K562 (cell line): ENCODE results near the gene MOSPD3. TPM values are rescaled to one million over a fixed set of nuclear protein-coding genes. Genes with fewer than 3 reads are reported as not detected.

ENCODE experiments used
- KAT2B ChIP-seq: IDR thresholded peaks from one replicate; pipeline ENCODE4 v1.6.1; 2012; ENCODE audit warnings: low read depth, mild to moderate bottlenecking, control low read depth, inconsistent platforms, low read length, moderate library complexity
- KDM5B ChIP-seq: fragments of 200-600 bp; sonication (generic); IDR thresholded peaks from 2 replicates; pipeline ENCODE4 v1.6.1; 2012; ENCODE audit warnings: low read depth, mild to moderate bottlenecking, moderate library complexity, low read length, control low read depth, inconsistent platforms; ENCODE audit not compliant: insufficient replicate concordance
- NCOA2 ChIP-seq, 2 experiments: fragments of 450-650 bp; IDR thresholded peaks; 2 replicates each; pipeline ENCODE4 v1.6.1; 2018; ENCODE audit warnings: mild to moderate bottlenecking in 2 of 2, moderate library complexity in 1 of 2; ENCODE audit not compliant: partially characterized antibody in 2 of 2
- RBM15 ChIP-seq: fragments of 200-400 bp; formaldehyde crosslinking; IDR thresholded peaks from 2 replicates; pipeline ENCODE4 v1.6.1; 2018; ENCODE audit warnings: mild to moderate bottlenecking, low read length, moderate library complexity; ENCODE audit not compliant: insufficient read depth
- ZNF133 ChIP-seq: fragments of 250-450 bp; sonication (Bioruptor Pico); IDR thresholded peaks from 2 replicates; pipeline ENCODE4 v1.4.0; 2020; ENCODE audit warnings: mild to moderate bottlenecking
- ZNF146 ChIP-seq: IDR thresholded peaks from one replicate; pipeline ENCODE4 v1.6.1; 2018; ENCODE audit warnings: missing compliant biosample characterization; ENCODE audit not compliant: unreplicated experiment
- ZNF263 ChIP-seq: sonication (generic); formaldehyde crosslinking; IDR thresholded peaks from 2 replicates; pipeline ENCODE4 v1.8.0; 2022; ENCODE audit warnings: mild to moderate bottlenecking, missing genetic modification reagents, borderline replicate concordance
- ZNF431 ChIP-seq: sonication (generic); formaldehyde crosslinking; IDR thresholded peaks from 2 replicates; pipeline ENCODE4 v1.8.0; 2022; ENCODE audit warnings: mild to moderate bottlenecking, missing genetic modification reagents
- ZNF589 ChIP-seq: fragments of 200-800 bp; sonication (Bioruptor generic); IDR thresholded peaks from 2 replicates; pipeline ENCODE4 v1.6.1; 2016; ENCODE audit warnings: low read depth, missing genetic modification characterization, missing compliant biosample characterization
- polyA plus RNA-seq, 8 experiments: library from polyadenylated mRNA; depleted of rRNA in 4 of 8; stranded (reverse) in 5 of 8; unstranded in 3 of 8; fragments of >200 nt; fragmentation: Nextera tagmentation in 2 of 8; fragmentation: Illumina TruSeq in 1 of 8; extraction: Ambion mirVana in 2 of 8; extraction: Trizol in 1 of 8; gene quantifications; 2 replicates each; pipeline versions ENCODE4 v1.2.1 to v1.2.3, GENCODE V29; 2011 to 2014; ENCODE audit warnings: inconsistent platforms in 1 of 8, missing spikeins in 1 of 8
- total RNA-seq, 7 experiments: library from RNA; depleted of rRNA in 6 of 7; stranded (reverse); fragments of >200 nt in 6 of 7; fragmentation: Illumina TruSeq in 2 of 7; extraction: Trizol in 2 of 7; gene quantifications; 2 replicates each; pipeline versions ENCODE4 v1.2.1 to v1.2.3, GENCODE V29; 2011 to 2021; ENCODE audit warnings: low replicate concordance in 1 of 7
- TF ChIP-seq, protein P1 (sequence below): sonication (generic); formaldehyde crosslinking; IDR thresholded peaks from 2 replicates; pipeline ENCODE4 v1.8.0; 2022; ENCODE audit warnings: mild to moderate bottlenecking, missing genetic modification reagents
- TF ChIP-seq, protein P2 (sequence below): fragments of 450-650 bp; IDR thresholded peaks from 2 replicates; pipeline ENCODE4 v1.6.1; 2016; ENCODE audit warnings: low read depth
- TF ChIP-seq, protein P3 (sequence below): sonication (generic); formaldehyde crosslinking; IDR thresholded peaks from 2 replicates; pipeline ENCODE4 v1.8.1; 2023; ENCODE audit warnings: mild to moderate bottlenecking, missing genetic modification reagents

Gene MOSPD3
- total and polyA plus RNA-seq, 9 of the 15 experiments (the other 6 are each of a cell fraction or from before 2014, with no cell fraction given) = 1.4 to 32.1 (median 7.3) TPM

DNA sequence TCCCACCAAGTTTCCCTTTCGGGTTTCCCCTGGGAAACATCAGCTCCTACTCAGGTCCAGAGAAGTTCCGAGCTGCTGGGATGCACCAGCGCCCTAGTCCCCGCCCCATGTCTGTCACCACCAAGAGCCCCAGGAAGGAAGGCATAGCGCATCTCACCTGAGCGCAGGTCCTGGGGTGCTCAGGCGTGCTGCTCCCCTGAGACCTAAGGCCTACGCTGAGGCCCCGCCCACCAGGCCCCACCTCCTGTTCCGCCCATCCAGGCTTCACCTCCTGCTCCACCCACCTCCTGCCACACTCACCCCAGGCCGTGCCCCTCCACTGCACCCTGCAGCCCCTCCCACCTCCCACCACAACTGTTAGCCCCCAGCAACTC is 30.2 kb downstream of the MOSPD3 start (continued):
- TF ChIP-seq ZNF133 (no peak), KAT2B (no peak), KDM5B (peak; percentile 6), ZNF589 (no peak), RBM15 (no peak), ZNF146 (CRISPR knock-in tag) (no peak), ZNF431 (CRISPR knock-in tag) (no peak), ZNF263 (CRISPR knock-in tag) (peak; percentile 39; the same call in 1 of the 2 replicates), NCOA2 (IDR thresholded peaks at IDR 0.05; ENCODE audit: partially characterized antibody in 2 of 2) (no peak)
- TF ChIP-seq, protein P1, sequence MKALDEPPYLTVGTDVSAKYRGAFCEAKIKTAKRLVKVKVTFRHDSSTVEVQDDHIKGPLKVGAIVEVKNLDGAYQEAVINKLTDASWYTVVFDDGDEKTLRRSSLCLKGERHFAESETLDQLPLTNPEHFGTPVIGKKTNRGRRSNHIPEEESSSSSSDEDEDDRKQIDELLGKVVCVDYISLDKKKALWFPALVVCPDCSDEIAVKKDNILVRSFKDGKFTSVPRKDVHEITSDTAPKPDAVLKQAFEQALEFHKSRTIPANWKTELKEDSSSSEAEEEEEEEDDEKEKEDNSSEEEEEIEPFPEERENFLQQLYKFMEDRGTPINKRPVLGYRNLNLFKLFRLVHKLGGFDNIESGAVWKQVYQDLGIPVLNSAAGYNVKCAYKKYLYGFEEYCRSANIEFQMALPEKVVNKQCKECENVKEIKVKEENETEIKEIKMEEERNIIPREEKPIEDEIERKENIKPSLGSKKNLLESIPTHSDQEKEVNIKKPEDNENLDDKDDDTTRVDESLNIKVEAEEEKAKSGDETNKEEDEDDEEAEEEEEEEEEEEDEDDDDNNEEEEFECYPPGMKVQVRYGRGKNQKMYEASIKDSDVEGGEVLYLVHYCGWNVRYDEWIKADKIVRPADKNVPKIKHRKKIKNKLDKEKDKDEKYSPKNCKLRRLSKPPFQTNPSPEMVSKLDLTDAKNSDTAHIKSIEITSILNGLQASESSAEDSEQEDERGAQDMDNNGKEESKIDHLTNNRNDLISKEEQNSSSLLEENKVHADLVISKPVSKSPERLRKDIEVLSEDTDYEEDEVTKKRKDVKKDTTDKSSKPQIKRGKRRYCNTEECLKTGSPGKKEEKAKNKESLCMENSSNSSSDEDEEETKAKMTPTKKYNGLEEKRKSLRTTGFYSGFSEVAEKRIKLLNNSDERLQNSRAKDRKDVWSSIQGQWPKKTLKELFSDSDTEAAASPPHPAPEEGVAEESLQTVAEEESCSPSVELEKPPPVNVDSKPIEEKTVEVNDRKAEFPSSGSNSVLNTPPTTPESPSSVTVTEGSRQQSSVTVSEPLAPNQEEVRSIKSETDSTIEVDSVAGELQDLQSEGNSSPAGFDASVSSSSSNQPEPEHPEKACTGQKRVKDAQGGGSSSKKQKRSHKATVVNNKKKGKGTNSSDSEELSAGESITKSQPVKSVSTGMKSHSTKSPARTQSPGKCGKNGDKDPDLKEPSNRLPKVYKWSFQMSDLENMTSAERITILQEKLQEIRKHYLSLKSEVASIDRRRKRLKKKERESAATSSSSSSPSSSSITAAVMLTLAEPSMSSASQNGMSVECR (CRISPR knock-in tag) = no peak
- TF ChIP-seq, protein P2, sequence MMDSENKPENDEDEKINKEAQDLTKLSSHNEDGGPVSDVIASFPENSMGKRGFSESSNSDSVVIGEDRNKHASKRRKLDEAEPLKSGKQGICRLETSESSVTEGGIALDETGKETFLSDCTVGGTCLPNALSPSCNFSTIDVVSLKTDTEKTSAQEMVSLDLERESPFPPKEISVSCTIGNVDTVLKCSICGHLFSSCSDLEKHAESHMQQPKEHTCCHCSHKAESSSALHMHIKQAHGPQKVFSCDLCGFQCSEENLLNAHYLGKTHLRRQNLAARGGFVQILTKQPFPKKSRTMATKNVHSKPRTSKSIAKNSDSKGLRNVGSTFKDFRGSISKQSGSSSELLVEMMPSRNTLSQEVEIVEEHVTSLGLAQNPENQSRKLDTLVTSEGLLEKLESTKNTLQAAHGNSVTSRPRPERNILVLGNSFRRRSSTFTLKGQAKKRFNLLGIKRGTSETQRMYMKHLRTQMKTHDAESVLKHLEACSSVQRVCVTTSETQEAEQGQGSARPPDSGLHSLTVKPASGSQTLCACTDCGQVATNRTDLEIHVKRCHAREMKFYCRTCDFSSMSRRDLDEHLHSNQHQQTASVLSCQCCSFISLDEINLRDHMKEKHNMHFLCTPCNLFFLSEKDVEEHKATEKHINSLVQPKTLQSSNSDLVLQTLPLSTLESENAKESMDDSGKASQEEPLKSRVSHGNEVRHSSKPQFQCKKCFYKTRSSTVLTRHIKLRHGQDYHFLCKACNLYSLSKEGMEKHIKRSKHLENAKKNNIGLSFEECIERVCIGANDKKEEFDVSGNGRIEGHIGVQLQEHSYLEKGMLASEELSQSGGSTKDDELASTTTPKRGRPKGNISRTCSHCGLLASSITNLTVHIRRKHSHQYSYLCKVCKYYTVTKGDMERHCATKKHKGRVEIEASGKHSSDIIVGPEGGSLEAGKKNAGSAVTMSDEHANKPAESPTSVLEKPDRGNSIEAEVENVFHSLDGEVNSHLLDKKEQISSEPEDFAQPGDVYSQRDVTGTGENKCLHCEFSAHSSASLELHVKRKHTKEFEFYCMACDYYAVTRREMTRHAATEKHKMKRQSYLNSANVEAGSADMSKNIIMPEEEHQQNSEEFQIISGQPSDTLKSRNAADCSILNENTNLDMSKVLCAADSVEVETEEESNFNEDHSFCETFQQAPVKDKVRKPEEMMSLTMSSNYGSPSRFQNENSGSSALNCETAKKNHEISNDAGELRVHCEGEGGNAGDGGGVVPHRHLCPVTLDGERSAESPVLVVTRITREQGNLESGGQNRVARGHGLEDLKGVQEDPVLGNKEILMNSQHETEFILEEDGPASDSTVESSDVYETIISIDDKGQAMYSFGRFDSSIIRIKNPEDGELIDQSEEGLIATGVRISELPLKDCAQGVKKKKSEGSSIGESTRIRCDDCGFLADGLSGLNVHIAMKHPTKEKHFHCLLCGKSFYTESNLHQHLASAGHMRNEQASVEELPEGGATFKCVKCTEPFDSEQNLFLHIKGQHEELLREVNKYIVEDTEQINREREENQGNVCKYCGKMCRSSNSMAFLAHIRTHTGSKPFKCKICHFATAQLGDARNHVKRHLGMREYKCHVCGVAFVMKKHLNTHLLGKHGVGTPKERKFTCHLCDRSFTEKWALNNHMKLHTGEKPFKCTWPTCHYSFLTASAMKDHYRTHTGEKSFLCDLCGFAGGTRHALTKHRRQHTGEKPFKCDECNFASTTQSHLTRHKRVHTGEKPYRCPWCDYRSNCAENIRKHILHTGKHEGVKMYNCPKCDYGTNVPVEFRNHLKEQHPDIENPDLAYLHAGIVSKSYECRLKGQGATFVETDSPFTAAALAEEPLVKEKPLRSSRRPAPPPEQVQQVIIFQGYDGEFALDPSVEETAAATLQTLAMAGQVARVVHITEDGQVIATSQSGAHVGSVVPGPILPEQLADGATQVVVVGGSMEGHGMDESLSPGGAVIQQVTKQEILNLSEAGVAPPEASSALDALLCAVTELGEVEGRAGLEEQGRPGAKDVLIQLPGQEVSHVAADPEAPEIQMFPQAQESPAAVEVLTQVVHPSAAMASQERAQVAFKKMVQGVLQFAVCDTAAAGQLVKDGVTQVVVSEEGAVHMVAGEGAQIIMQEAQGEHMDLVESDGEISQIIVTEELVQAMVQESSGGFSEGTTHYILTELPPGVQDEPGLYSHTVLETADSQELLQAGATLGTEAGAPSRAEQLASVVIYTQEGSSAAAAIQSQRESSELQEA = no peak
- TF ChIP-seq, protein P3, sequence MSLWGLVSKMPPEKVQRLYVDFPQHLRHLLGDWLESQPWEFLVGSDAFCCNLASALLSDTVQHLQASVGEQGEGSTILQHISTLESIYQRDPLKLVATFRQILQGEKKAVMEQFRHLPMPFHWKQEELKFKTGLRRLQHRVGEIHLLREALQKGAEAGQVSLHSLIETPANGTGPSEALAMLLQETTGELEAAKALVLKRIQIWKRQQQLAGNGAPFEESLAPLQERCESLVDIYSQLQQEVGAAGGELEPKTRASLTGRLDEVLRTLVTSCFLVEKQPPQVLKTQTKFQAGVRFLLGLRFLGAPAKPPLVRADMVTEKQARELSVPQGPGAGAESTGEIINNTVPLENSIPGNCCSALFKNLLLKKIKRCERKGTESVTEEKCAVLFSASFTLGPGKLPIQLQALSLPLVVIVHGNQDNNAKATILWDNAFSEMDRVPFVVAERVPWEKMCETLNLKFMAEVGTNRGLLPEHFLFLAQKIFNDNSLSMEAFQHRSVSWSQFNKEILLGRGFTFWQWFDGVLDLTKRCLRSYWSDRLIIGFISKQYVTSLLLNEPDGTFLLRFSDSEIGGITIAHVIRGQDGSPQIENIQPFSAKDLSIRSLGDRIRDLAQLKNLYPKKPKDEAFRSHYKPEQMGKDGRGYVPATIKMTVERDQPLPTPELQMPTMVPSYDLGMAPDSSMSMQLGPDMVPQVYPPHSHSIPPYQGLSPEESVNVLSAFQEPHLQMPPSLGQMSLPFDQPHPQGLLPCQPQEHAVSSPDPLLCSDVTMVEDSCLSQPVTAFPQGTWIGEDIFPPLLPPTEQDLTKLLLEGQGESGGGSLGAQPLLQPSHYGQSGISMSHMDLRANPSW (CRISPR knock-in tag) = peak; percentile 88; the same call in 1 of the 2 replicates
